WI38 (cell line): ENCODE data around the gene DEAF1.

Experiments used
- H3K4me3 ChIP-seq: 2 replicates; pipeline ENCODE4 v1.5.1; 2011; ENCODE audit warnings: low read depth, mild to moderate bottlenecking, control low read depth, low read length
- CTCF ChIP-seq: IDR thresholded peaks from 2 replicates; pipeline ENCODE4 v1.5.1; 2012; ENCODE audit warnings: low read depth, mild to moderate bottlenecking, control low read depth, low read length

Gene DEAF1

GRCh38 chr11:680970-681369 lies 14.1 kb downstream of the DEAF1 start:
- H3K4me3 ChIP-seq, result no peak overlapping the region
- TF ChIP-seq CTCF, result no peak

GRCh38 chr11:680476-680875 lies 14.5 kb downstream of the DEAF1 start:
- TF ChIP-seq CTCF, result no peak
- H3K4me3 ChIP-seq, result no peak overlapping the region

GRCh38 chr11:679271-680207 lies 15.5 kb downstream of the DEAF1 start:
- no peak for TF ChIP-seq CTCF

GRCh38 chr11:678297-678696 lies 16.7 kb downstream of the DEAF1 start:
- no peak overlapping the region for H3K4me3 ChIP-seq
- no peak for TF ChIP-seq CTCF

More at GRCh38 chr11:679271-680207, 15.5 kb downstream of the DEAF1 start:
- H3K4me3 ChIP-seq, result no peak overlapping the region

GRCh38 chr11:674406-674805 lies 20.6 kb downstream of the DEAF1 start:
- TF ChIP-seq CTCF, result no peak
- H3K4me3 ChIP-seq, result no peak overlapping the region

- H3K4me3 ChIP-seq, result no peak overlapping the region
- no peak for TF ChIP-seq CTCF
These were observed 21.2 kb downstream of the DEAF1 start for GRCh38 chr11:673866-674265.

- no peak overlapping the region for H3K4me3 ChIP-seq
- no peak for TF ChIP-seq CTCF
These were observed 29.2 kb downstream of the DEAF1 start for GRCh38 chr11:665704-666281.
